ENCODE data around the gene PLXNA2. TPM values are rescaled to one million over a fixed set of nuclear protein-coding genes. Genes with fewer than 3 reads are reported as not detected.
A peak's percentile ranks its signal among the peaks of the same experiment; 100 is the strongest.

PLXNA2 gene
- total and polyA plus RNA-seq, 8 donors: 48.7 to 137 (median 72.9) TPM

GRCh38 chr1:208156310-208156709 lies 87.9 kb downstream of the PLXNA2 start:
- 86 to 88% methylated on average over 3 of the region's 3 CpGs for WGBS, 2 donors
- TF ChIP-seq CTCF (IDR thresholded peaks at IDR 0.05): no peak
- H3K4me3 ChIP-seq: no peak overlapping the region
- H3K27me3 ChIP-seq: no peaks in the 10 kb centered on the region
- intact Hi-C loops (cut with DNase I): no loop called here
- DNase-seq (no peak), ATAC-seq (no peak), FAIRE-seq (no peak)
- H3K36me3 ChIP-seq: no peaks in the 10 kb centered on the region
- H3K27ac ChIP-seq: no peak overlapping the region
- no peaks in the 10 kb centered on the region for H3K9me3 ChIP-seq
- H3K4me1 ChIP-seq: peaks cover 16 to 56% (median 25%) of the 10 kb centered on the region in 3 donors

GRCh38 chr1:208154679-208155642 lies 89.2 kb downstream of the PLXNA2 start:
- Histone ChIP-seq H3K4me1 (peaks cover 22 to 56% (median 25%) of the 10 kb centered on the region in 3 donors), H3K9me3 (no peaks in the 10 kb centered on the region), H3K4me3 (no peak overlapping the region), H3K27me3 (no peaks in the 10 kb centered on the region), H3K36me3 (no peaks in the 10 kb centered on the region), H3K27ac (peak overlapping the region in 2 of 4 donors; percentile 33 to 49)
- DNase-seq (peak in 4 of 6 donors; percentile 49 to 58 (median 56)), ATAC-seq (peak; percentile 49 to 67 (median 65)), FAIRE-seq (no peak)
- 40 to 49% methylated on average over 15 of the region's 15 CpGs for WGBS, 2 donors
- intact Hi-C loops (cut with DNase I): no loop called here
- TF ChIP-seq CTCF (IDR thresholded peaks at IDR 0.05): no peak

- WGBS, 2 donors: 14 to 19% methylated on average over 7 of the region's 7 CpGs
- no peak for TF ChIP-seq CTCF (IDR thresholded peaks at IDR 0.05)
- H3K4me1 ChIP-seq: peaks cover 24 to 54% (median 25%) of the 10 kb centered on the region in 3 donors
- intact Hi-C loops (cut with DNase I): no loop called here
- H3K27ac ChIP-seq: peak overlapping the region in 2 of 4 donors; percentile 33 to 49
- no peak overlapping the region for H3K4me3 ChIP-seq
- DNase-seq: peak in 1 of 6 donors; percentile 83
- no peaks in the 10 kb centered on the region for H3K9me3 ChIP-seq
- no peak for FAIRE-seq
- ATAC-seq: peak in 1 of 4 donors; percentile 41
- no peaks in the 10 kb centered on the region for H3K27me3 ChIP-seq
- H3K36me3 ChIP-seq: no peaks in the 10 kb centered on the region
Observed at GRCh38 chr1:208154040-208154439, 90.1 kb downstream of the PLXNA2 start.

GRCh38 chr1:208153386-208153785 lies 90.8 kb downstream of the PLXNA2 start:
- no peaks in the 10 kb centered on the region for H3K9me3 ChIP-seq
- no peak overlapping the region for H3K27ac ChIP-seq
- no peaks in the 10 kb centered on the region for H3K27me3 ChIP-seq
- intact Hi-C loops (cut with DNase I): no loop called here
- H3K4me1 ChIP-seq: peaks cover 17 to 47% (median 22%) of the 10 kb centered on the region in 3 donors
- no peak for DNase-seq
- H3K4me3 ChIP-seq: no peak overlapping the region
- no peak for FAIRE-seq
- WGBS, 2 donors: 96 to 97% methylated on average over 6 of the region's 6 CpGs
- no peak for ATAC-seq
- no peak for TF ChIP-seq CTCF (IDR thresholded peaks at IDR 0.05)
- no peaks in the 10 kb centered on the region for H3K36me3 ChIP-seq

Data from pancreas (tissue), 10 donors.